ENCODE data around the gene AP1M2.

The AP1M2 gene

DNA sequence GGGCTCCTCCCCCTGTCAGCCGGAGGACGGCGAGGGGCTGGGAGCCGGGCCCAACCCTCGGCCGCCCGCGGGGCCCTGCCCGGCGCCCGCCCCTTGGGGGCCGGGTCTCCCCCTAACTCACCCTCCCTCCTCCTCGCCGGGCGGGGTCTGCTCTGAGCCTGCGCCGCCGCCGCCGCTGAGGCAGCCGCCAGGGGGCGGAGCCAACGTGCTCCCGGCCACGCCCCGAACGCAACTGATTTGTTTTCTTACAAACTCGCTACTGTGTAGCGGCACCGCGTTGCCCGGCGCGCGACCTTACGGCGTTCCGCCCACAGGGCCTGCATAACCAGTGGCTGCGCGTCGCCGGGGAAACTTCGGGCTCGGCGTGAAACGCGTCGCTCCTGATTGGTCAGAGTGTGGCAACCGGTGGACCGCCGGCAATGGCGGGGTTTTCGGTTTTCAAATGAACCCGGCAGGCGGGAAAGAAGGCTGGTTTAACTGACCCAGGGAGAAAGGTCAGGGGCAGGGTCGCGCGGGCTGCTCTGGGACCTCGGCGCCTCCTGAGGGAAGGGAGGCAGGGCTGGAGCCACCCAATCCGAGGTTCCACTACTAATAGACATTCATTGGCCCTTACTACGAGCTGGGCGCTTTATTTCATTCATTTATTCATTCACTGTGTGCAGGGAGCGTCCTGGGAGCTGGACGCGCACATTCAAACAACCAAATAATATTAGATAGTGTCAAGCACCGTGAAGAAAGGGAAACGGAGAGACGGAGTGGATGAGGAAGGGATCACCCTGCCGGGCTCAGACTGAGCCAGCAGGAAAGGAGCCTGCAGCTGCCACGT, 18.1 kb downstream of the AP1M2 start, which contains the start of gene CDKN2D:
CDKN2D (minus strand) TSS at position 154 of the 826 bp plus-strand sequence. CDS start 326 bp downstream, outside the sequence.
- Histone ChIP-seq H3K9me3 (ENCODE audit: control insufficient read depth in 1 of 2, low read length in 2 of 2) (no peaks in the 10 kb centered on the region), H3K4me1 (ENCODE audit: control insufficient read depth in 1 of 2, insufficient read depth in 2 of 2, low read length in 2 of 2) (peaks cover 13 to 38% of the 10 kb centered on the region in 2 donors), H3K4me3 (ENCODE audit: low read depth in 1 of 2, low read length in 2 of 2) (peak within 1 kb of the TSS; percentile 69 to 88), H3K36me3 (ENCODE audit: control insufficient read depth in 1 of 2, insufficient read depth in 2 of 2, low read length in 2 of 2) (no peaks in the 10 kb centered on the region), H3K27ac (ENCODE audit: low read length) (peak within 1 kb of the TSS; percentile 45), H3K27me3 (ENCODE audit: low read depth, low read length) (no peaks in the 10 kb centered on the region)

DNA sequence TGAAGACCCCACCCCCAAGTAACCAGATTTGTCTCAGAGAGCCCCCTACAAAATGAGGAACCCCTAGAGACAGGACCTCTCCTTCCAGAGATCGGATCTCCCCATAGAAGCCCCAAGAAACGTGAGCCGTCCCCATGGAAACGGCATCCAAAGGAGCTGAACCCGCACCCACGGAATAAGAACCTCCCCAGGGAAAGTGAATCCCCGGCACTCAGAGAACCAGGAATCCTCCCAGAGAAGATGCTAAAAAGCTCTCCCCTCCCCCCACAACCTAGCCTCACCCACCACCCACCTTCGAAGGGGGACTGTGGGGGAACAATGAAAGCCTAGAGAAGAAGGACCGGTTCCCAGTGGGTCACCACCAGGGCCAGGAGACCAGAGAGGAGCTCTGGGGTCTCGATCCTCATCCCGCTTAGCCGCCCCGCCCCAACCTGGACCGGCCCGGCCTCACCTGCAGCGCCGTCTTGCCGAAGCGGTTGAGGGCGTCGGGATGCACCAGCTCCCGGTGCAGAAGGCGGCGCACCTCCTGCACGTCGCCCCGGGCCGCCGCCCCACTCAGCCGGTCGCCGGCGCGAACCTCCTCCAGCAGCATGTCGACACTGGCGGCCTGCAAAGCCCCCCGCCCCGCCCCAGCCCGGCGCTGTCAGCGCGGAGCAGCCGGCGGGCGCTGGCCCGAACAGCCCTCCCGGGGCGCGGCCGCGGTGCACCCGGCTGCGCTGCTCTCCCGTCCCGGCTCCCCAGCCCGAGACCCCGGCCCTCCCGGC, 18.9 kb downstream of the AP1M2 start:
- Histone ChIP-seq H3K4me1 (ENCODE audit: control insufficient read depth in 1 of 2, insufficient read depth in 2 of 2, low read length in 2 of 2) (peaks cover 13 to 38% of the 10 kb centered on the region in 2 donors), H3K4me3 (ENCODE audit: low read depth in 1 of 2, low read length in 2 of 2) (peak overlapping the region; percentile 69 to 88), H3K27ac (ENCODE audit: low read length) (peak overlapping the region; percentile 45), H3K27me3 (ENCODE audit: low read depth, low read length) (no peaks in the 10 kb centered on the region), H3K9me3 (ENCODE audit: control insufficient read depth in 1 of 2, low read length in 2 of 2) (no peaks in the 10 kb centered on the region), H3K36me3 (ENCODE audit: control insufficient read depth in 1 of 2, insufficient read depth in 2 of 2, low read length in 2 of 2) (no peaks in the 10 kb centered on the region)

DNA sequence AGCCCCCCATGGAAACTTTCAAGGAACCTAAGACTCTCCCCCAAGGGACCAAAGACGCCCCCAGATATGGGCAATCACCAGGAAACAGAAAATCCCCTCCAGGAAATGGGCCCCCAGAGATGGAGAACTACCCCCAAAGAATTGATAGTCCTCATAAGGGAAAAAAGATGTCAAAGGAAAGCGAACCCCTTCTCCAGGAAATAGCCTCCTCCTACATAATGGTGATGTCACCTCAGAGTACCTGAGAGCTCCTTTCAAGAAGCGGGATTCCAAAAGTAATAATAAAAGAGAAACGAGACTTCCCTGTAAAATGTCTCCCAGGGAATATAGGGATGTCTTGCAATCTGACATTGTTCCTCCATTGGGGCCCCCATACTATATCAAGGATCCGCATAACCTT, 19.5 kb downstream of the AP1M2 start:
- Histone ChIP-seq H3K4me1 (ENCODE audit: control insufficient read depth in 1 of 2, insufficient read depth in 2 of 2, low read length in 2 of 2) (peaks cover 13 to 38% of the 10 kb centered on the region in 2 donors), H3K4me3 (ENCODE audit: low read depth in 1 of 2, low read length in 2 of 2) (peak overlapping the region; percentile 69 to 88), H3K9me3 (ENCODE audit: control insufficient read depth in 1 of 2, low read length in 2 of 2) (no peaks in the 10 kb centered on the region), H3K36me3 (ENCODE audit: control insufficient read depth in 1 of 2, insufficient read depth in 2 of 2, low read length in 2 of 2) (no peaks in the 10 kb centered on the region), H3K27ac (ENCODE audit: low read length) (peak overlapping the region; percentile 82), H3K27me3 (ENCODE audit: low read depth, low read length) (no peaks in the 10 kb centered on the region)

DNA sequence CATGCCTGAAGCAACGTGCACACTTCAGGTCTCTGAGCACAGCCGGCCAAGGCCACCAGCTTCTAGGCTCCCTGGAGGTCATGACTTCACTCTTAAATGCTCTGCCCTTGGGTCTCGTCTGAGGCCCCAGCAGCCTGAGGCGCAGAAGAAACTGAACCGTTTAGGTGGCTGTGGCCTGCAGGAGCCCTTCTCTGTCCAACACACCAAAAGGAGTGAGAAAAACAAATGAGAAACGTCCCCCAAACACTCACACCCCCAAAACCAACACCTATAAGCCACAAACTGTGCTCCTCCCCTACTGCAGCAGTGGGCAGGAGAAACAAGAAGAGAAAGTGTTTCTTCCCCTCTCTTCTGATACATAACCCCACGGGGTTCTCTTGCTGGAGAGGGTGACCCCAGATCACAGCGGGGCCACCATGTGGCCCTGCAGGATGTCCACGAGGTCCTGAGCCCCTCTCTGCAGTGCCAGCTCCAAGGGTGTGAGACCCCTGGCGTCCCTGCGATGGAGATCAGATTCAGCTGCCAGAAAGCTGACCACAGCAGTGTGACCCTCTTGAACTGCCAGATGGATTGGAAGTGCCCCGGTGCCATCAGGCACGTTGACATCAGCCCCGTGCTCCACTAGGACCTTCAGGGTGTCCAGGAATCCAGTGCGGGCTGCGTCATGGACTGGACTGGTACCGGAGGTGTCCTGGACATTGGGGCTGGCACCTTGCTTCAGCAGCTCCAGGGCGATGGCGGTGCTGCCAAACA, 20.3 kb downstream of the AP1M2 start:
- Histone ChIP-seq H3K27ac (ENCODE audit: low read length) (peak overlapping the region; percentile 82), H3K27me3 (ENCODE audit: low read depth, low read length) (no peaks in the 10 kb centered on the region), H3K4me1 (ENCODE audit: control insufficient read depth in 1 of 2, insufficient read depth in 2 of 2, low read length in 2 of 2) (peaks cover 13 to 38% of the 10 kb centered on the region in 2 donors), H3K4me3 (ENCODE audit: low read depth in 1 of 2, low read length in 2 of 2) (peak overlapping the region; percentile 64 to 88), H3K9me3 (ENCODE audit: control insufficient read depth in 1 of 2, low read length in 2 of 2) (no peaks in the 10 kb centered on the region), H3K36me3 (ENCODE audit: control insufficient read depth in 1 of 2, insufficient read depth in 2 of 2, low read length in 2 of 2) (no peaks in the 10 kb centered on the region)

DNA sequence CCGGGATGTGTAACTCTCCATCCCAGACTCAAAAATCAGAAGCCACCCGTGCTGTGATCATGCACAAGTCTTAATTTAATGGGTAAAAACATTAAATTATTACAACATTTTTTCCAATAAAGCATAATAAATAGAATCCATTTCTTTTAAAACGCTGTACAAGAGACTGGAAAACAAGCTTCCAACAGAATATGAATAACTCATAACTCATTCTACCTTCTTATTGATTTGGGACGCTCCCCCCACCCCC, 20.8 kb downstream of the AP1M2 start:
- Histone ChIP-seq H3K36me3 (ENCODE audit: control insufficient read depth in 1 of 2, insufficient read depth in 2 of 2, low read length in 2 of 2) (peaks cover 0 to under 1% of the 10 kb centered on the region in 2 donors), H3K4me3 (ENCODE audit: low read depth in 1 of 2, low read length in 2 of 2) (peak overlapping the region; percentile 64 to 88), H3K27me3 (ENCODE audit: low read depth, low read length) (no peaks in the 10 kb centered on the region), H3K9me3 (ENCODE audit: control insufficient read depth in 1 of 2, low read length in 2 of 2) (no peaks in the 10 kb centered on the region), H3K27ac (ENCODE audit: low read length) (peak overlapping the region; percentile 82), H3K4me1 (ENCODE audit: control insufficient read depth in 1 of 2, insufficient read depth in 2 of 2, low read length in 2 of 2) (peaks cover 13 to 38% of the 10 kb centered on the region in 2 donors)

DNA sequence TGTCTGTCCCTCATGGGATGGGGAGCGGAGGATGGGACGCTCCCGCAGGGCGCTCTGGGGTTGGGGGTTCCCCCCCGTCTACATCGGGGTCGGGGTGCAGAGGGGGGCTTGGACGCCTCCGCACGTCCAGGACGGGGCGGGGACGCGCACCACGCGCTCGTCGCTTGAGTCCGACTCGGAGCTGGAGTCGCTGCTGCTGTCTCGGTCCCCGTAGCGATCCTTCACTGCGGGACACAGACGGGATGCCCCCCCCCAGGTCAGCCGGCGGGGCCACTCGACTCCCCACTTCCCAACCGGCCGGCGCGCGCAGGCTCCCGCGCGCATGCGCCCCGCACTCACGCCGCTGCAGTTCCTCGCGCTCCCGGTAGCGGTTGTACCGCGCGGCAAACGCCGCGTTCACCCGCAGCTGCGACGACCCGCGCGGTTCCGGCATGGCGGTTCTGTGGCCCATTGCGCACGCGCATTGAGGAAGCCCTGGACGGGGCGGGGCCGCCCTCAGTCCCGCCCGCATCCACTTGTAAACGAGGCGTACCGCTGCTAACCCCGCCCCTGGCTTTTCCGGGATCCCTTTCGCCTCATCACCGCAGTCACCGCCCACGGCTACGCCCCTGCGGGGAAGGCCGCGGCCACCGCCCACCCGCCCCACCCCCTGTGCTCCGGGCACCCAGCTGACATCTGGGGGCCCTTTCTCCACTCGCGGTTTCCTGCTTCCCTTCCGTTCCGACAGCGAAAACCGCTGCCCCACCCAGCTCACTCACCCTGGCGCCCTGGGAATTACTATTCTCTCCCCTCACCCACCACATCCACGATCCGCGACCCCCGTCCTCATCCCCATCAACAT, 21.3 kb downstream of the AP1M2 start, which contains the start of gene KRI1:
KRI1 (minus strand) TSS at position 444 of the 841 bp plus-strand sequence; CDS start at position 433, 11 bp downstream.
- no peaks in the 10 kb centered on the region for H3K9me3 ChIP-seq (ENCODE audit: control insufficient read depth in 1 of 2, low read length in 2 of 2)
- peaks cover 13 to 38% of the 10 kb centered on the region in 2 donors for H3K4me1 ChIP-seq (ENCODE audit: control insufficient read depth in 1 of 2, insufficient read depth in 2 of 2, low read length in 2 of 2)
- H3K27me3 ChIP-seq (ENCODE audit: low read depth, low read length) = no peaks in the 10 kb centered on the region
- H3K27ac ChIP-seq (ENCODE audit: low read length) = peak within 1 kb of the TSS; percentile 82
- peak within 1 kb of the TSS; percentile 76 to 88 for H3K4me3 ChIP-seq (ENCODE audit: low read depth in 1 of 2, low read length in 2 of 2)
- peaks cover 2 to 6% of the 10 kb centered on the region in 2 donors for H3K36me3 ChIP-seq (ENCODE audit: control insufficient read depth in 1 of 2, insufficient read depth in 2 of 2, low read length in 2 of 2)

DNA sequence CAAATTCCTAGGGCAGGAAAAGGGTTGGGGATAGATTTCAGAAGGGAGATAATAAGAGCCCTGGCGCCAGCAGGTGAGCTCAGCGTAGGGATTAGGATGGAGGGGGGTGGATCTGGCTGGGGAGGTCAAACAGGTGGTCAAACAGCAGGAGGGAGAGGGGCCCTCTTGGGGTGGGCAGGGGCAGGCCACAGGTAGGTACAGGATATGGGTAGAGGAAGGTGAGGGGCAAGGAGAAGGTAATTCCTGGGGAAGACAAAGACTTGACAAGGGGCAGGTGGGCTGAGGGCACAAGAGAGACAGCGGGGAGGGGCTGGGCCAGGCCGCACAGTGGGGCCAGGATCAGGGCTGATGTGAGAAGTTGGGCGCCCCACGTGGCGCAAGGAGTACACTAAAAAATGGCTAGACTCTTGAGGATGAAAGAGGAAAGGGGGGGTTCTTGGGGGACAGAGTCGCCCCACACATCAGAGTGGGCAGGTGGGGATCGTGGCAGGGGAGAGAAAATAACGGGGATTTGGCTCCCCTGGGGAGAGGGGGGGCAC, 22.0 kb downstream of the AP1M2 start:
- Histone ChIP-seq H3K9me3 (ENCODE audit: control insufficient read depth in 1 of 2, low read length in 2 of 2) (no peaks in the 10 kb centered on the region), H3K4me1 (ENCODE audit: control insufficient read depth in 1 of 2, insufficient read depth in 2 of 2, low read length in 2 of 2) (peaks cover 13 to 38% of the 10 kb centered on the region in 2 donors), H3K27ac (ENCODE audit: low read length) (peak overlapping the region; percentile 45), H3K27me3 (ENCODE audit: low read depth, low read length) (no peaks in the 10 kb centered on the region), H3K4me3 (ENCODE audit: low read depth in 1 of 2, low read length in 2 of 2) (peak overlapping the region; percentile 76 to 88), H3K36me3 (ENCODE audit: control insufficient read depth in 1 of 2, insufficient read depth in 2 of 2, low read length in 2 of 2) (peaks cover 9 to 13% of the 10 kb centered on the region in 2 donors)

DNA sequence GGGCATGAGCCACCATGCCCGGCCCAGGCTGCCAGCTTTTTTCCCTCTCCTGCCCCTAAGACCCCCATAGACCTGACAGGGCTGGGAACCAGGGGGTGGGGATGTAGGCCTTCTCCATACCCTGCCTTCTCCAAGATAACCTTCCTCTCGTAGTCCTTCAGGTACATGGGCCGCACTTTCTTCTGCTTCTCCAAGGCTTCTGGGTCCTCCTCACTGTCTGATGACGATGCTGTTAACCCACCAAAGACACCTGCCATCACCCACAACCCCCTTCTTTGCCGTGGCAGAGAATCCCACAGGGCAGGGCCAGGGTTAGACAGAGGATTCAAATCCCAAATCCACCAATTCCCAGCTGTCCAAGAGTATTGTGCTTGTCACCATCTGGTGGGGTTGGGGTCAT, 24.5 kb downstream of the AP1M2 start:
- H3K4me1 ChIP-seq (ENCODE audit: control insufficient read depth in 1 of 2, insufficient read depth in 2 of 2, low read length in 2 of 2) = peaks cover 13 to 23% of the 10 kb centered on the region in 2 donors
- no peak overlapping the region for H3K4me3 ChIP-seq (ENCODE audit: low read depth in 1 of 2, low read length in 2 of 2)
- no peaks in the 10 kb centered on the region for H3K9me3 ChIP-seq (ENCODE audit: control insufficient read depth in 1 of 2, low read length in 2 of 2)
- H3K36me3 ChIP-seq (ENCODE audit: control insufficient read depth in 1 of 2, insufficient read depth in 2 of 2, low read length in 2 of 2) = peaks cover 19 to 33% of the 10 kb centered on the region in 2 donors
- no peaks in the 10 kb centered on the region for H3K27me3 ChIP-seq (ENCODE audit: low read depth, low read length)
- no peak overlapping the region for H3K27ac ChIP-seq (ENCODE audit: low read length)

DNA sequence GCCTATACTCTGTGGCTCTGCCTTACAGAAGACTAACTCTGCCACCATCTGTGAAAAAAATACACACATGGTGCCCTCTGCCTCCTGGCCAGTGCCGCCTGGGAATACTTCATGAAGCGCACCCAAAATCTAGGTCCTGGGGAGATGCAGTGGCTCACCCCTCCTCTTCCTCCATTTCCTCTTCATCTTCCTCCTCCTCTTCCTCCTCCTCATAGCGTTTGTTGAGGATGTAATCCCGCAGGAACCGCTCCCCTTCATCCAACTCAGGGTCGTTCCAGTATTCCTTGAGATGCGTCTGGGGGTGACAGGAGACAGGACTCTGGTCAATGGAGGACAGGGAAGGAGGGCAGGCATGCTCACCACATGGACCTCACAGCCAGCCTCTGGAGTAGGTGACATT, 27.0 kb downstream of the AP1M2 start:
- Histone ChIP-seq H3K27me3 (ENCODE audit: low read depth, low read length) (no peaks in the 10 kb centered on the region), H3K4me3 (ENCODE audit: low read depth in 1 of 2, low read length in 2 of 2) (no peak overlapping the region), H3K4me1 (ENCODE audit: control insufficient read depth in 1 of 2, insufficient read depth in 2 of 2, low read length in 2 of 2) (peaks cover 0 to 7% of the 10 kb centered on the region in 2 donors), H3K36me3 (ENCODE audit: control insufficient read depth in 1 of 2, insufficient read depth in 2 of 2, low read length in 2 of 2) (peaks cover 22 to 54% of the 10 kb centered on the region in 2 donors), H3K27ac (ENCODE audit: low read length) (no peak overlapping the region), H3K9me3 (ENCODE audit: control insufficient read depth in 1 of 2, low read length in 2 of 2) (no peaks in the 10 kb centered on the region)

DNA sequence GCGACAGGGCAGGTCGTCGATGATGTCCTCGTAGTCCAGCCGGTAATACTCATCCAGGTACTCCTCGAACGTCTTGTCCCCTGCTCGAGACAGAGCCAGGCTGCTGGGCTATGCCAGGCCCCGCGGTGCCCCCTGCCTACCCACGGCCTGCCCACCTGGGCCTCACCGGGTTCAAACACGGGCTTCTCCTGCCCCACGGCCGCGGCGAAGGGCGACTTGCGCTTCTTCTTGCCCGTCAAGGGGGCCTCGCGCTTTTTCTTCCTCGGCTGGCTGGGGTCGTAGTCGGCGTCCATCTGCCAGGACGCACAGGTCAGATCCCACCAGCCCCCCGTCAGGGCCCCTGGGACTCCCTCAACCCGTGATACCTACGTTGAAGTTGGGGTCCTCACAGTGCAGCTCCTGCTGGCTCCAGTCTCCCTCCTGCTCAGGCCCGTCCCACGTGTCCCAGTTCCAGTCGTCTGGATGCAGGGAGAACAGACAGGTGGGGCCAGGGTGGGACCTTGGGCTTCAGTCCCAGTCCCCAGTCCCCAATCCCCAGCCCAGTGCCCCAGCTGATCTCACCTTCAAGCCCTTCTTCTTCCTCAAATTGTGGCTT, 29.4 kb downstream of the AP1M2 start:
- Histone ChIP-seq H3K4me3 (ENCODE audit: low read depth in 1 of 2, low read length in 2 of 2) (no peak overlapping the region), H3K27ac (ENCODE audit: low read length) (no peak overlapping the region), H3K27me3 (ENCODE audit: low read depth, low read length) (no peaks in the 10 kb centered on the region), H3K36me3 (ENCODE audit: control insufficient read depth in 1 of 2, insufficient read depth in 2 of 2, low read length in 2 of 2) (peaks cover 33 to 76% of the 10 kb centered on the region in 2 donors), H3K4me1 (ENCODE audit: control insufficient read depth in 1 of 2, insufficient read depth in 2 of 2, low read length in 2 of 2) (no peaks in the 10 kb centered on the region), H3K9me3 (ENCODE audit: control insufficient read depth in 1 of 2, low read length in 2 of 2) (no peaks in the 10 kb centered on the region)
